GM12801 (cell line): Measurements from ENCODE around the gene OPRD1.

ENCODE experiments used
- CTCF ChIP-seq: IDR thresholded peaks from one replicate; pipeline ENCODE4 v1.5.1; 2011; ENCODE audit warnings: control low read depth; ENCODE audit not compliant: insufficient read length; ENCODE audit errors: extremely low read depth

OPRD1 gene

DNA sequence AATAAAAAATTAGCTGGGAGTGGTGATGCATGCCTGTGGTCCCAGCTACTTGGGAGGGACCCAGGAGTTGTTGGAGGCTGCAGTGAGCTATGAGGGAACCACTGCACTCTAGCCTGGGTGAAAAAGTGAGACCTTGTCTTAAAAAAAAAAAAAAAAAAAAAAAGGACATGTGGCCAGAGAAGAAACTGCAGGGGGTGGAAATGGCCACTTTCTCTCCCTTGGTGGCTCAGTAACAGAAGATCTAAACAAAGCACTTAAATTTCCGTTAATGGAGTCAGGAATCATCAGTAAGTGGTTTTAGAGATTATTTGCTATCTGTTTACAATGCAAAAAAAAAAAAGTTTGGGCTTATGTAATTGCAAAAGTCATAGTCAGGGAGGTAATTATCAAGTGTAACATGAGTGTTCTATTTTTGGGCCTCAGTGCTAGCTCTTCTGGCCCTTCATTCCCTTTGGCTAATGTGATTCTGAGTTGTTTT, 19.3 kb upstream of the OPRD1 start:
- TF ChIP-seq CTCF, result no peak

DNA sequence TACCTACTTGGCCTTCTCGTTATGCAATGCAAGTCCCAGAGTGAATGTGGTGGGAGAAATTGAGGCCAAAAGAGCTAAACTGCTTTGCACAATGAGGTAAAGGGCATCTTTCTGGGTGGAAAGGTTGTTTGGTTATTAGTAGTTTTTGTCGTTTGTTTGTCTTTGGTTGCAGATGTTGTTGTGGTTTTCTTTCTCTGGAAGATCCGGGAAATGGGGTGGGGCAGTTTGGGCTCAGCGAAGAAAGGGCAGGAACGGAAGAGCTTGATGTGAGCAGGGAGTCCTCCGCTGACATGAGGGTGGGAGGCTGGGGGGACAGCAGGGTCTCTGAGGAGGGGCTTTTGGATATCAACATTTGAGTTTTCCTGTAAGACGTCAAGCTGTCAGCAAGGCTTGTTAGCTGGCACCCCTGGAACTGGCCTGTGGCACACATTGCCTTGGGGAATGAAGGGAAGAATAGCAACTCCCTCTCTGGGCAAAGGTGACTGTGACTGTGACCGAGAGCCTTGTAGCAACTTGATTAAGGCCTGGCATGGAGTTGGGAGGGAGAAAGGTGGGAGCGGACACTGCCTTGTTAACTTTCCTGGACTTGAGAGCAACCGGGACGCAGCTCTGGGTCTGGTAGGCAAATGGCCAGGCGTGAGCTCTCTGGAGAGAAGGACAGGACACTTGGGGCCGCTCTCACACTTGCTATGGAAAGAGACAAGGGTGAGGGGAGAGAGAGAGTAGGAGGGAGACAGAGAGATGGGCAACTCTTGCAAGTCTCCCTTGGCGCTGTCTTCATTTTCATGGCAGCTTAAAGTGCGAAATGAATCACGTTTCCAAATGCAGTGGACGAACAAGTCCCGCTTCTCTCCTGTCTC, 15.4 kb upstream of the OPRD1 start:
- TF ChIP-seq CTCF, result no peak

DNA sequence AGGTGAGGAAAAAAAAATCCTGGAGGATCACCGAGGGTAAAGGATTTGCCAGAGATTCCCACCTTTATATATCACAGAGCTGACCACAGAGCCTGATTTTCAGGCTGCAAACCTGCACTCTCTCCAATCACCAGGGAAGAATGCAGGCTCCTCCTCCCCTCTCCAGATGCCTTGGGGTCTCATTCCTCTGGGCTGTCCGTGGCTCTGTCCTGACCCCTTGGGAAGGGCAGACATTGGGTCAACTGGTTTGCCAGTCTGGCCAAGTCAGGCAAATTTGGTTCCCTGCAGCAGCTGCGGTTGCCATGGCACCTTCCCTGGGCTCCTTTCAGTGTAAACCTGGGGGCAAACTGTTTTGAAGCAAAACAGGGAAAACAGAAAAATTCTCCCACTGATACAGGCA, 11.6 kb upstream of the OPRD1 start:
- TF ChIP-seq CTCF, result no peak

- no peak for TF ChIP-seq CTCF
Observed at GRCh38 chr1:28801461-28801860, 10.5 kb upstream of the OPRD1 start.

DNA sequence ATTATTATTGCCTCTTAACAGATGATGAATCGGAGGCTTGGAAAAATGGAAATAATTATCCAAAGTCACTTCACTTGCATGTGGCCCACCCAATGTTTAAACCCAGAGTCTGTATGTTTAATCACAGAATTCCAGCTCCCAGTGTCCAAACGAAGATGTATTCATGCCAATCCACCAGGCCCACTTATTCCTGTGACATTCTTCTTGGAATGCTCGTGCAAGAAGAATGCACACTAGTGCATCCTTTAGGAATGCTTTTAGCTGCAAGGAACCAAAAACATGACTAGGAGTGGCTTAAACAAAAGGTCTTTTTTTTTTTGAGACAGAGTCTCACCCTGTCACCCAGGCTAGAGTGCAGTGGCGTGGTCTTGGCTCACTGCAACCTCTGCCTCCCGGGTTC, 8.9 kb upstream of the OPRD1 start:
- TF ChIP-seq CTCF, result no peak

- no peak for TF ChIP-seq CTCF
Observed at GRCh38 chr1:28803662-28804061, 8.3 kb upstream of the OPRD1 start.

DNA sequence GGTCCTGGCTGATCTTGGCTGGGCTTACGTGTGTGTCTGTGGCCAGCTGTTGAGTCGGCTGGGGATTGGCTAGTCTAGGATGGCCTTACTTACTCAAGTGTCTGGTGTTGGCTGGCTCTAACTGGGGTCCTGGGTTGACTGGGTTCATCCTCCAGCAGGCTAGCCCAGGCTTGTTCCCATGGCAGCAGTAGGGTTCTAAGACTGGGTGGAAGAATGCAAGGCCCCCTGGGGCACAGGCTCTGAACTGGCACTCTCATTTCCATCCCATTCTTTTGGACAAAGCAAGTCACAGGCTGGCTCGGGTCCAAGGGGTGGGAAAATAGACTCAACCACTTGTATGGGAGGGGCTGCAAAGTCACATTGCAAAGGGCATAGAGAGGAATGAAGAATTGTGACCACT, 7.9 kb upstream of the OPRD1 start:
- no peak for TF ChIP-seq CTCF
